HG03571 (cell line): Measurements from ENCODE around the gene CHCHD1.
"Not testable (repeated sequence)": the region's sequence is repeated elsewhere in the genome, so short reads cannot be mapped to it uniquely, and the experiment has no call there.

ENCODE experiments used
- ATAC-seq: cut with Tn5 transposase; IDR thresholded peaks from one replicate; pipeline ENCODE4 v1.9.1; 2021; ENCODE audit not compliant: unreplicated experiment

CHCHD1 gene

GRCh38 chr10:73768881-73769280, 13.0 kb upstream of the CHCHD1 start:
- ATAC-seq = no peak

DNA sequence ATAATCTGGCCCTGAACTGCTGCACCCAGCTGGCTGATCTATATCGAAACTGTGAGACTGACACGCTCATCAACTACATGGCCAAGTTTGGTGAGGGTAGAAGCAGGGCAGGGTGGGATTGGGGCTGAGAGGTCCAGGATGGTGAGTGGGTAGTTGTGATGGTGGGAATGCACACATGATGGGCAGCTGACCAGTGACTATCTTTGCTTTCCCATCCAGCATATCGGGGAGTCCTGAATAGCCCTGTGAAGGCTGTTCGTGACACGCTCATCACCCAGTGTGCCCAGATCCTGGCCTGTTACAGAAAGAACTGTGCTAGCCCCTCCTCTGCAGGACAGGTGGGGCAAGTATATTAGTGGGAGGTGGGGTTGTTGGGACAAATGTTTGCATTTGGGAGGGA, 12.5 kb upstream of the CHCHD1 start:
- no peak for ATAC-seq

DNA sequence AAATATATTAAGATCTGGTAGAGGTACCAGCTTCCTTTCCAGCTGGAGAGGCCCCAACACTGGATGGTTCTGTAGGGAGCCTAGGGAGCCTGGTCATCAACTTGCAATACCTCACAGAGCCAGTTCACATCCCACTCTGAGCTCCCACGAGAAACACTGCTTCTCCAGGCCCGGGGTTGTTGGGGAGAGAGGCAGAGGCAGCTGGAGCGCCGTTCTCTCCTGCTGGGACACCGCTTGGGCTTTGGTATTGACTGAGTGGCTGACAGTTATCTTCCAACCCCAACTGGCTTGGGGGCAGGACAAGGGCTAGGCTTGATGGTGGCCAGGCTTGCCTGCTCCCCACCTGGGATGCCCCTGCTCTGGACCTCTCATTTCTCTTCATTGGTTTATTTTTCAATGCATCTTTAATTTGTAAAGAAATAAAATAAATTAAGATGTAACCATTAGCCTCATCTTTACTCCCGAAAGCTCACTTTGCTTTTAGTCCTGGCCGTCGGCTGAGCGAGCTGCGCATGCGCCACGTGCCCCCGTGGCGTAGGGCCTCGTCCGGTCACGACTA, 10.0 kb upstream of the CHCHD1 start:
- peak; percentile 36 for ATAC-seq

GRCh38 chr10:73772281-73773151, 9.3 kb upstream of the CHCHD1 start:
- ATAC-seq = peak; percentile 50

DNA sequence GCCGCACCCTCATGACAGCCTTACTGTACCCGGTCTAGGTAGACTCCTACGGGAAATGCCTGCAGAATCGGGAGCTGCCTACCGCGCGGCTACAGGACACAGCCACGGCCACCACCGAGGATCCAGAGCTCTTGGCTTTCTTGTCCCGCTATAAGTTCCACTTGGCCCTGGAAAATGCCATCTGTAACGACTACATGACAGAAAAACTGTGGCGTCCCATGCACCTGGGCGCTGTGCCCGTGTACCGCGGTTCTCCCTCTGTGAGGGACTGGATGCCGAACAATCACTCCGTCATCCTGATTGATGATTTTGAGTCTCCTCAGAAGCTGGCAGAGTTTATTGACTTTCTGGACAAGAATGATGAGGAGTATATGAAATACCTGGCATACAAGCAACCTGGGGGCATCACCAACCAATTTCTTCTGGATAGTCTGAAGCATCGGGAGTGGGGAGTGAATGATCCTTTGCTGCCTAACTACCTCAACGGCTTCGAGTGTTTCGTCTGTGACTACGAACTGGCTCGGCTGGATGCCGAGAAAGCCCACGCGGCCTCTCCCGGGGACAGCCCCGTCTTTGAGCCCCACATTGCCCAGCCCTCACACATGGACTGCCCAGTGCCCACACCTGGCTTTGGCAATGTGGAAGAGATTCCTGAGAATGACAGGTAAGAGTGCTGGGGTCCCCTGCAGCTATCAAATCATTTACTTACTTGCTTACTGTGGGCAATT, 8.5 kb upstream of the CHCHD1 start:
- ATAC-seq = peak; percentile 1

GRCh38 chr10:73774637-73775036, 7.2 kb upstream of the CHCHD1 start:
- ATAC-seq = no peak

GRCh38 chr10:73779018-73779417, 2.8 kb upstream of the CHCHD1 start:
- ATAC-seq = no peak

DNA sequence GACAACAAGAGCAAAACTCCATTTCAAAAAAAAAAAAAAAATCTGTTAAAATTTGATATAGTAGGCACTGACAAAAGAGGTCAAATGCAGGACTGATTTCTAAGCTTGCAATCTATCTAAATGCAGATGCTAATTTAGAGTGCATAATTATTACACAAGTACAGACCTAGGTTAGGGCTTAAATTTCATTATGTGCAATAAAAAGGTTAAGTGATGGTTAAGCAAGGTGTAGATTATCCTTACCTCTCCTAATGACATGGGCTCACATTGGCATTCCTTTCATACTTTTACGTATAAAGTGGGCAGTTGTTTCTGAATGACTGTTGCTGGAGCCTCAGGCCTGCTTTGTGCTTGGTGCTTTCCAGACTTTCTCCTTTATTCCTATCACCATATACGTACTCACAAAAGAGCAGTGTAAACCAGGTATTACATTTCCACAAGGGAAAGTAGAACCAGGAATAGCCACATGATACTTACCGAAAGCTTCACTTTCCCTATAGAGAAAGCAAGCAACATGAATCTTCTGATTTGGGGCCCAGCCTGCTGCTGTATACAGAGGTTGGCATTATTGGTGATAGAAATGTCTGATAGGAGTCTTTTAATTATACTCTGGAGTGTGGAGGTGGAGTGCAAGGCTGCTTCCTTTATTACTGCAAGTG, 2.2 kb upstream of the CHCHD1 start:
- ATAC-seq = no peak

DNA sequence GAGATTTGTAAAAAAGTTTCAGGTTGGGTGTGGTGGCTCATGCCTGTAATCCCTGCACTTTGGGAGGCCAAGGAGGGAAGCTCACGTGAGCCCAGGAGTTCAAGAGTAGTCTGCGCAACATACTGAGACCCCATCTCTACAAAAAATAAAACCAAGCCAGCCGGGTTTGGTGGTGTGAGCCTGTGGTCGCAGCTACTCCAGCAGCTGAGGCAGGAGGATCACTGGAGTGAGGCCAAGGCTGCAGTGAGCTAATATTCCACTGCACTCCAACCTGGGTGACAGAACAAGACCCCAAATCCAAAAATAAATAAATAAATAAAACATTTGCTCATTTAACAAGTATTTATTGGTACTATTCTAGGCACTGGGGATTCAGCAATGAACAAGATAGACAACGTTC, 1.5 kb upstream of the CHCHD1 start:
- no peak for ATAC-seq

DNA sequence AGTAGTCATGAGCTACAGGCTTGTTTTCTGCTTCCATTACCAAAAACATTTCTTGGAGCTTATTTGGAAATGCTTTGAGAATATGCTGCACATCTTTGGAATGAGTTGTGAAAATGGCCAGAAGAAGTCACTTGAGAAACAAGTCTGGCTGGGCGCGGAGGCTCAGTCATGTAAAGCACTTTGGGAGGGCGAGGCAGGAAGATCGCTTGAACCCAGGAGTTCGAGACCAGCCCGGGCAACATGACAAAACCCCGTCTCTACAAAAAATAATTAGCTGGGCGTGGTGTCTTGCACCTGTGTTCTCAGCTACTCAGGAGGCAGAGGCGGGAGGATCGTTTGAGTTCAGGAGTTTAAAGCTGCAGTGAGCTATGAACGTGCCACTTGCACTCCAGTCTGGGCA, 882 bp upstream of the CHCHD1 start:
- no peak for ATAC-seq

DNA sequence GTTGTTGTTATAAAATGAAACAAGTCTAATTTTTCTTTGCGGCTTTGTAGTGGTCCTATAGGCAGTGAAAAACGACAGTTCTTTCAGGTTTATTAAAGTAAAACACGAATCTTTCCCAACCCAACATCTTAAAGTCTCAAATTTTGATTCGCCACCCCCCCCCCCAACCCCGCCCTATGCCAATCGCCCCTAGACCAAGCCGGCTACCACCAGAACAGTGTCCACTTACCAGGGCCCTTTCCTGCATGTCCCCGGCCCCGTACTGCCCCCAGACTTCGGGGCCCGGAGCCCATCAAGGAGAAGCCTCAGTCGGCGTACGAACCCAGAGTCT, 335 bp upstream of the CHCHD1 start:
- ATAC-seq = peak; percentile 1

GRCh38 chr10:73782749-73783085, 869 bp downstream of the CHCHD1 start:
- no peak for ATAC-seq

- ATAC-seq = peak; percentile 82
Measured at GRCh38 chr10:73785211-73785720, 3.4 kb downstream of the CHCHD1 start, which contains the start of gene ZSWIM8. Gene ZSWIM8, plus strand, starts transcription at chr10:73785606. Its CDS starts 273 bp downstream, at chr10:73785879.

- ATAC-seq = no peak
Measured at GRCh38 chr10:73785721-73786511, 4.1 kb downstream of the CHCHD1 start.

DNA sequence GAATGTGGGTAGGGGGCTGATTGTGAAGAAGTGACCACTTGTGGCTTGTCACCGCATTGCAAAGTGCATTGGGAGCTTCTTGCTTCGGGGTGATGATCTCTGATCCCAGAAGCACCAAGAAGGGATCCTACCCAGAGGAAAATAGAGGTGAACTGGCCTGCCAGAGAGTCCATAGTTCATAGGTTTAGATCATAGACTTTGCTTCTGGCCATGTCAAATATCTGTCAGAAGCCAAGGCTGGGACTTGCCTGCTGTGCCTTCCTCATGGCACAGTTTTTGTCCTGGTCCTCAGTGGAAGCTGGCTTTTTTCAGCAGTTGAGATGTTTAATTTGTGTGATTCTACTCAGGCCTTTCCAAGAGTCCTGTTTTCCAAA, 4.7 kb downstream of the CHCHD1 start:
- no peak for ATAC-seq

- not testable (repeated sequence) for ATAC-seq
Measured at GRCh38 chr10:73787031-73787800, 5.4 kb downstream of the CHCHD1 start.

- no peak for ATAC-seq
Measured at GRCh38 chr10:73788864-73789658, 7.2 kb downstream of the CHCHD1 start.

DNA sequence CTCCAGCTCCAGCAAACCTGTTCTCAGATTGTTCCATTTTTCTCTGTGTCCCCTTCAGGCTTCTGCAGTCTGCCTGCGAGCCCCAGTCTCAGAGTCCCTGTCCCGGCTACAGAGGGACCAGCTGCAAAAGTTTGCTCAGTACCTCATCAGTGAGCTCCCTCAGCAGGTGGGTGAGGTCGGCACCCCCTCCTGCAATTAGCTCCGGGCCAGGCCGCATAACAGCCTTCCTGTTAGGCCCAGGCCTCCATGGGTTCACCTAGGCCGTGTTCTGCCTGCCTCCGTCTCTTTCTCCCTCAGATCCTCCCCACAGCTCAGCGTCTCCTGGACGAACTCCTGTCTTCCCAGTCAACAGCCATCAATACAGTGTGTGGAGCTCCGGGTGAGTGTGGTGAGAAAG, 7.8 kb downstream of the CHCHD1 start:
- ATAC-seq = no peak
